ENCODE measurements around the gene CCP110. TPM values are rescaled to one million over a fixed set of nuclear protein-coding genes. Genes with fewer than 3 reads are reported as not detected.

The CCP110 gene
- total RNA-seq, 1 experiment from 2014 or later: 21.6 TPM

- no peak overlapping the region for H4K8ac ChIP-seq (replicated peaks; ENCODE audit: insufficient read length, low read depth, low read length)
Observed at GRCh38 chr16:19560078-19560477, 36.3 kb downstream of the CCP110 start.

More at GRCh38 chr16:19560078-19560477, 36.3 kb downstream of the CCP110 start:
- Histone ChIP-seq H4K20me1 (ENCODE audit: control insufficient read depth, insufficient read depth, insufficient read length) (no peaks in the 10 kb centered on the region), H3K9ac (ENCODE audit: extremely low read depth, insufficient read length, low read length) (no peak overlapping the region), H3K23ac (ENCODE audit: insufficient read length, low read depth, low read length) (no peak overlapping the region), H3K27me3 (ENCODE audit: insufficient read depth, low read length) (no peaks in the 10 kb centered on the region), H3K4me1 (ENCODE audit: insufficient read depth, low read length) (no peaks in the 10 kb centered on the region), H2AFZ (ENCODE audit: low read length) (no peak overlapping the region), H3K23me2 (ENCODE audit: insufficient read length, low read depth, low read length, poor library complexity, severe bottlenecking) (no peaks in the 10 kb centered on the region), H2AK5ac (ENCODE audit: insufficient read length, low read length) (no peak overlapping the region), H2BK5ac (ENCODE audit: insufficient read length, low read length) (no peak overlapping the region), H3K14ac (ENCODE audit: insufficient read depth, low read length) (no peak overlapping the region), H2BK15ac (ENCODE audit: low read depth, low read length) (no peak overlapping the region), H3K4ac (ENCODE audit: low read depth, low read length) (no peak overlapping the region), H3K79me1 (ENCODE audit: insufficient read depth, low read depth, low read length, poor library complexity, severe bottlenecking) (peaks cover 6% of the 10 kb centered on the region), H3K18ac (ENCODE audit: insufficient read length, low read depth, low read length) (no peak overlapping the region), H4K5ac (ENCODE audit: insufficient read length, low read depth, low read length) (no peak overlapping the region), H2BK20ac (ENCODE audit: low read depth, low read length, poor library complexity, severe bottlenecking) (no peak overlapping the region), H3K27ac (ENCODE audit: insufficient read length, low read depth, low read length) (no peak overlapping the region), H3K56ac (ENCODE audit: insufficient read length, low read depth, low read length) (no peak overlapping the region), H3K79me2 (ENCODE audit: insufficient read depth, low read length) (no peaks in the 10 kb centered on the region), H2BK12ac (ENCODE audit: insufficient read length, low read depth, low read length) (no peak overlapping the region), H3K4me2 (ENCODE audit: insufficient read depth, insufficient read length, low read length) (no peak overlapping the region), H2BK120ac (ENCODE audit: low read depth, low read length, poor library complexity, severe bottlenecking) (no peak overlapping the region), H4K91ac (ENCODE audit: insufficient read length, low read depth, low read length) (no peak overlapping the region), H3K9me3 (ENCODE audit: control insufficient read depth, low read depth, low read length) (no peaks in the 10 kb centered on the region), H3T11ph (ENCODE audit: low read length) (no peak overlapping the region)
- Mint-ChIP-seq H3K4me3 (no peak overlapping the region), H3K9me3 (peaks cover 6 to 12% of the 10 kb centered on the region in 2 experiments), H3K4me1 (peaks cover 11 to 17% of the 10 kb centered on the region in 2 experiments), H3K27me3 (ENCODE audit: low read depth) (no peaks in the 10 kb centered on the region), H3K27ac (no peak overlapping the region), H3K36me3 (ENCODE audit: insufficient read depth in 1 of 3, low read depth in 3 of 3) (peaks cover 11 to 33% (median 13%) of the 10 kb centered on the region in 3 experiments; a peak in 6 of 7 replicates)
- WGBS (ENCODE audit: extremely low coverage, insufficient read length, low lambda C conversion rate): no CpG with 5 or more reads among the region's 4 CpGs
- TF ChIP-seq, protein P1, sequence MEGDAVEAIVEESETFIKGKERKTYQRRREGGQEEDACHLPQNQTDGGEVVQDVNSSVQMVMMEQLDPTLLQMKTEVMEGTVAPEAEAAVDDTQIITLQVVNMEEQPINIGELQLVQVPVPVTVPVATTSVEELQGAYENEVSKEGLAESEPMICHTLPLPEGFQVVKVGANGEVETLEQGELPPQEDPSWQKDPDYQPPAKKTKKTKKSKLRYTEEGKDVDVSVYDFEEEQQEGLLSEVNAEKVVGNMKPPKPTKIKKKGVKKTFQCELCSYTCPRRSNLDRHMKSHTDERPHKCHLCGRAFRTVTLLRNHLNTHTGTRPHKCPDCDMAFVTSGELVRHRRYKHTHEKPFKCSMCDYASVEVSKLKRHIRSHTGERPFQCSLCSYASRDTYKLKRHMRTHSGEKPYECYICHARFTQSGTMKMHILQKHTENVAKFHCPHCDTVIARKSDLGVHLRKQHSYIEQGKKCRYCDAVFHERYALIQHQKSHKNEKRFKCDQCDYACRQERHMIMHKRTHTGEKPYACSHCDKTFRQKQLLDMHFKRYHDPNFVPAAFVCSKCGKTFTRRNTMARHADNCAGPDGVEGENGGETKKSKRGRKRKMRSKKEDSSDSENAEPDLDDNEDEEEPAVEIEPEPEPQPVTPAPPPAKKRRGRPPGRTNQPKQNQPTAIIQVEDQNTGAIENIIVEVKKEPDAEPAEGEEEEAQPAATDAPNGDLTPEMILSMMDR (conservative IDR thresholded peaks at IDR 0.05): no peak
- DNase-seq: no peak

All from H9 (cell line).